GM19023 (cell line): ENCODE data around the gene POSTN.

ENCODE experiments used
- ATAC-seq: cut with Tn5 transposase; IDR thresholded peaks from one replicate; pipeline ENCODE4 v1.9.1; 2021; ENCODE audit warnings: mild to moderate bottlenecking, moderate library complexity; ENCODE audit not compliant: unreplicated experiment

The POSTN gene

GRCh38 chr13:37515226-37515625 lies 83.3 kb downstream of the POSTN start:
- ATAC-seq, result no peak
